HTR-8/SVneo (cell line): ENCODE data around the gene NBPF1.
"Not testable (repeated sequence)": the region's sequence is repeated elsewhere in the genome, so short reads cannot be mapped to it uniquely, and the experiment has no call there.

ENCODE experiments used
- DNase-seq: peaks from one replicate; pipeline ENCODE4 v3.0.0; 2011; ENCODE audit warnings: low spot score, mixed read lengths; ENCODE audit not compliant: insufficient read length
- FAIRE-seq: peaks from 2 replicates; lab custom pipeline; 2011; peaks lifted over from hg19 to GRCh38; lab: Jason Lieb, UNC

The NBPF1 gene

GRCh38 chr1:16560498-16560897, 52.9 kb downstream of the NBPF1 start:
- FAIRE-seq, DNase-seq: not testable (repeated sequence)

GRCh38 chr1:16559688-16560087, 53.7 kb downstream of the NBPF1 start:
- not testable (repeated sequence) for DNase-seq, FAIRE-seq

GRCh38 chr1:16557034-16557433, 56.3 kb downstream of the NBPF1 start:
- not testable (repeated sequence) for FAIRE-seq, DNase-seq

DNA sequence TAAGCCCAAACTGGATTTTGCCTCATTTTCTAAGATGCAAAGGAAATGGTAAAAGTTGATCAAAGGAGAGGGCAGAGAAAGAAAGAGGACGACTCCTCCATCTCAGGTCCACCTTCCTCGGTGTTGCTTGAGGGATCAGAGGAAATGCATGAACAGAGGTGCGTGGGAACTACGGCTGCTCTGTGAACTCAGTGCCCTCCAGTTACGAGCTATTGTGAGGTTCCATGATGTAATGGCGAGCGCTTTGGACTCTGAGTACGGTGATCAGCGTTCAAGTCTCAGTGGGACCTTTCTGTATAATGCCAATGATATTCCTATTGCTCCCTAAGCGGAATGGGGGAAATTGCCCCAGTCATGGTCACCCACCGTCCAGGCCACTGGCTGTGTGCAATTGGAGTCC, 60.1 kb downstream of the NBPF1 start:
- DNase-seq, FAIRE-seq: not testable (repeated sequence)

DNA sequence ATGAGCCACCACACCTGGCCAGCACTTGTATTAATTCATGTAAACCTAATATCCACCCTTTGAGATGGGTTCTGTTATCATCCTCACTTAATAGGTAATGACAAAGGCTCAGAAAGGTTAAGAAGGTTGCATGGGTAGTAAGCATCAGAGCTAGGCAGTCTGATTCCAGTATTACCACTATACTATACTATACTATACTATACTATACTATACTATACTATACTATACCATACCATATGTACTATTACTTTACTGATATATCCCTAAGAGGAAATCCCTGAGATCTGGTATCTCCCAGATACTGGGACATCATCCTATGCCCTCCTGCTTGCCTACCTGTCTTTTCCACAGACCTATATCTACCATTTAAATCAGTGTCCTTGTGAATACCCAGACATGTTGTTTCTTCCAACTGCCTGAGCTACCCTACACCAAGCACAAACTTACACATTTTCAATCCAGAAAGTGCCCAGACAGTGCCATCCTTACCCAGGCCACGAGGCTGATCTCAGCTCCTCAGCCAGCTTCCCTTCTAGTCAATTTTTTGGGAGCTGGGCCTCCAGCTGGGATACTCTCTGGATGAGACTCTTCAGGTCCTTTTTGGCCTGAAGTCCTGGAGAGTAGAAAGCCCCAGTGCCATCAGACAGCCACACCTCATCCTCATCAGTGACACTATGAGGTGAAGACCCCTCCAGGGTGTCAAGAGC, 63.0 kb downstream of the NBPF1 start:
- not testable (repeated sequence) for DNase-seq, FAIRE-seq

DNA sequence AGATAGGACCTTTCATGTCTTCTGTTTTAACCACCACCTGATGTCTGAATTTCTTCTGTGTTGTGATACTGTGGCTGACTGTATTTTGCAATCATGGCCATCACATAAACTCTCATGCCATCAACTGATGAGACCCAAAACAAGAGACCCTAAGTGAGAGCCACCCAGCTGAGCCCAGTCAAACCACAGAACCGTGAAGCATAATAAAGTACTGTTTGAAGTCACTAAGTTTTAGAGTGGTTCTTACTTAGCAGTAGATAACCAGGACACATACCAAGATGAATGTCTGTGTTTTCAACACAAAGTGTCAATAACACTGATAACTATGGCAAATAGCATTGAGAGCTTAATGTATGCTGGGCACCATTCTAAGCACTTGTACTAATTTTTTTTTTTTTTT, 63.8 kb downstream of the NBPF1 start:
- not testable (repeated sequence) for DNase-seq, FAIRE-seq

DNA sequence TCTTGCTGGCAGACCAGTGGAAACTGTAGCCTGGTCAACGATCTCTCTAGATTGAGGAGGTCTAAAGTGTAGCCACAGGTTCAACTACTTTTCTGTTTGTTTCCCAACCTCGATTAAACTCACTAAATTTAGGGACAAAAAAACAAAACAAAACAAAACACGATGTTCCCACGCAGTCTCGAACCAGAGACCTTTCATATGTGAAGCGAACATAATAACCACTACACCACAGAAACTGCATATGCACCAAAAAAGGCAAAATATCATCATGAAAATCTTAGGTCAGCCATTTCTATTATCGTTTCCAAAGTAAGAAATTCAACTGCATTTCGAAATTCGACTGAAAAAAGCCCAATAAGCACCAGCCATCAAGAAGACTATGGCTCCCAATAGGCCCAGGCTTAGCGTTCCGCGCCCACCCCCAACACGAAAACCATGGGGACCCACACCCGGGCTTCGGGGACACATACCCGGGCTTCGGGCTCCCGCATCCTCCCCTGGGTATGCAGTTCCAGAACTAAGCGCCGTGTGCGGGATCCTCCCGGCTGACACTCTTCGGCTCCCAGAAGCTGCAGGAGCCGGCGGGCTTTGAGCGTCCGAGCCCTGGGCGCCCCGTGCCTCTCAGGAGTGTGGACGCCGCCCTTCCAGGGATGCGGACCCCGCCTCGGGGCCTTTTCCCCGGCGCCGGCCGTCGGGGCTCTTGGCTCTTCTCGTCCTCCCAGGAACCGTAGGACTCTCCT, 65.7 kb downstream of the NBPF1 start:
- not testable (repeated sequence) for FAIRE-seq, DNase-seq

- DNase-seq, result peak; percentile 6
- FAIRE-seq, result not testable (repeated sequence)
These were observed 67.7 kb downstream of the NBPF1 start for GRCh38 chr1:16545682-16546095.

DNA sequence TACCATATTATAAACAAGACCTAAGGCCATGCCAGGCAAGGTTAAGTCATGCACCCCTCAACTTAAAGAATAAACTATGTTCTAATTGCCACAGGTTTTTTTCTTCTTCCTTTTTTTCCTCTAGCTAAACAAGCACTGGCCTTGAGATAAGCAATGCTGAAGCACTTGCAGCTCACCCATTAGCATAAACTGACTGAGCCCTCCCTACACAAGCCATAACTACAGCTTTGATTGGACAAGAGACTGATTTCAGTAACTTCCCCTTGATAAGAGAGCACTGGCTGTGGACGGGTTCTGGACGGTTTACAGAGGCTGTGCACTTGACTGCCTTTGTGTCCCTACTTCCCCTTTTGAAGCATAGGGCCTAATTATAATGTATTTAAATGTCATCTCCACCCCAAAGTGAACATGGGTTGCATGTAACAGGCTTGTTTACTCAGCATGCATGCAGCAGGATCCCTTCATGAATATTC, 72.9 kb downstream of the NBPF1 start:
- not testable (repeated sequence) for DNase-seq, FAIRE-seq

DNA sequence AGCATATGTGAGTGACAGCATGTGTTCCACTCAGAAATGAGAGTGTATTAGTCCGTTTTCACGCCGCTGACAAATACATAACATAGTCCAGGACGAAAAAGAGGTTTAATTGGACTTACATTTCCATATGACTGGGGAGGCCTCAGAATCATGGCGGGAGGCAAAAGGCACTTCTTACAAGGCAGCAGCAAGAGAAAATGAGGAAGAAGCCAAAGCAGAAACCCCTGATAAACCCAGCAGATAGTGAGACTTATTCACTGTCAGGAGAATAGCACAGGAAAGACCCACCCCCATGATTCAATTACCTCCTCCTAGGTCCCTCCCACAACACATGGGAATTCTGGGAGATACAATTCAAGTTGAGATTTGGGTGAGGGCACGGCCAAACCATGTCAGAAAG, 75.8 kb downstream of the NBPF1 start:
- DNase-seq, FAIRE-seq: not testable (repeated sequence)

DNA sequence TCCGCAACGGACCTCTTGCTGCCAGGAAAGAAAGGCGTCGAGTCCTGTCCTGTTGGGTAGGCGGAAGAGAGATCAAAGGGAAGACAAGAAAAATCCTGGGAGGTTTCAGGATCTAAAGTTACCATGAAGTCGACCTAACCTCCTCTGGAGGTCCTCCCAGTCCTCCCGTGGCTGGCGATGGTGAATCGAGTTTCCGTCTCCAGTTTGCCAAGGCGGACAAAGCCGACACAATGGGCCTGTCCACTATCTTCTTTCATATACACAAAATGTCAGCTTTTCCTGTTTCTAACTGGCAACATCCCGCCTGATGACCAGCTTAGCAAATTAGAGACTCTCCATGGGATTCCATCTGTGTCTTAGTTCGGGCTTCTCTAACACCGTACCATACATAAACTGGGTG, 76.6 kb downstream of the NBPF1 start:
- DNase-seq, result not testable (repeated sequence)

GRCh38 chr1:16535898-16536297, 77.5 kb downstream of the NBPF1 start:
- not testable (repeated sequence) for FAIRE-seq, DNase-seq

More for the DNA sequence above, 76.6 kb downstream of the NBPF1 start:
- not testable (repeated sequence) for FAIRE-seq

GRCh38 chr1:16535487-16535886, 77.9 kb downstream of the NBPF1 start:
- DNase-seq, FAIRE-seq: not testable (repeated sequence)

DNA sequence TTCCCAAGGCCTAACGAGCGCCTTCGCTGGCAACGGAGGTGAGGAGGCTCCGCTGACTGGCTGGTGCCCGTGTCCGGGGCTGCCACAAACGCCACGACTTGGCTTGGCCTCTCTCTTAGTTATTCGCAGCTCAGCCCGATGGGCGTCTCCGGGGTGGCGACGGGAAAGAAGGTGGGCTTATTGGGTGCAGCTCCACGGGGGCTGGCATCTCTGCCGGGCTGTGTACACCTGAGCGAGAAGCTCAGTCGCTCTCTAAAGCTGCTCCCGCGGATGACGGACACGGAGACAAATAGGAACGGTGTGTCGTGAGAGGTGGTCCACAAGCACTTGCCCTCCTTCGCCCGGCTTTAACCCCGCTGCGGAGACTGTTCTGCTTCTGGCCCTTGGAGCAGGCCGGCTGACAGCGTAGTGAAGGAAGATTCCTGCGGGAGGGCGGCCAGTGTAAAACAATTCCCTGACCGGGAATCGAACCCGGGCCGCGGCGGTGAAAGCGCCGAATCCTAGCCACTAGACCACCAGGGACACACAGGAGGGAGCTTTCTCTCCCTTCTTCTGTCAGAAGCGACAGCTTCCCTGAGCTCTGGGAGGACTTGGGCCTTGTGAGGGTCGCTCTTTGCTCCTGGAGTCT, 78.4 kb downstream of the NBPF1 start:
- DNase-seq, result not testable (repeated sequence)
- FAIRE-seq, result peak; percentile 46

GRCh38 chr1:16534239-16534828, 79.0 kb downstream of the NBPF1 start:
- not testable (repeated sequence) for FAIRE-seq, DNase-seq

DNA sequence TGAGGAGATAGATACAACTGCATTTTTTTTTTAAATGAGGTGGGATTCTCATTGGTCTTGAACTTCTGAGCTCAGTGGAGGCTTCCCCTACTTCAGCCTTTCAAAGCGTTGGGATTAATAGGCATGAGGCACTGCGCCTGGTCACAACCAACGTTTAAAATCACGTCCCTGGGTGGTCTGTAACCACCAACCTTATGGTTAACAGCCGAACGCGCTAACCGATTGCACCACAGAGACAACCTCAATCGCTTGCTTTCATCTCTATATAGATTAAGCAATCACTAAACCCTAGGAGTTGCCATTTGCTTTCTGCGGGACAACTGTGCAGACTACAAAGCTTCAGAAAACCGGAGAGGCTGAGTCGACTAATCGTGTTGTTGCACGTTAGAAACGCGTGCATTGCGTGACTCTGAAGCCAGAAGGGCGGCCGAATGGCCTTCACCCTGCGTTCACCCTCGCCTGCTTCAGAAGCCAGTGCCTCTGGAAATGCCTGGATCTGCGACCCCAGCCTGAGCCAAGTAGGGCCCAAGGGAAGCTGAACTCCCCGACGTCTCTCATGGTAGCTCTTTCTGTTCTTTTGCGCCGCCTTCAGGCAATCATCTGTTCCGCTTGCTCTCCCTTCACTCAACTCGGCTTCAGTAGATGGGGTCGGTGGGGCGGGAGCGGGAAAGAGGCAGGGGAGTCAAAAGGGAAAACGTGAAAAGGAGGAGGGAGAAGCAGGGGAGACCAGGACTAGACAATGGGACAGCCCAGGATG, 81.0 kb downstream of the NBPF1 start:
- not testable (repeated sequence) for DNase-seq, FAIRE-seq

- not testable (repeated sequence) for DNase-seq, FAIRE-seq
These were observed 85.0 kb downstream of the NBPF1 start for GRCh38 chr1:16528338-16528737.

DNA sequence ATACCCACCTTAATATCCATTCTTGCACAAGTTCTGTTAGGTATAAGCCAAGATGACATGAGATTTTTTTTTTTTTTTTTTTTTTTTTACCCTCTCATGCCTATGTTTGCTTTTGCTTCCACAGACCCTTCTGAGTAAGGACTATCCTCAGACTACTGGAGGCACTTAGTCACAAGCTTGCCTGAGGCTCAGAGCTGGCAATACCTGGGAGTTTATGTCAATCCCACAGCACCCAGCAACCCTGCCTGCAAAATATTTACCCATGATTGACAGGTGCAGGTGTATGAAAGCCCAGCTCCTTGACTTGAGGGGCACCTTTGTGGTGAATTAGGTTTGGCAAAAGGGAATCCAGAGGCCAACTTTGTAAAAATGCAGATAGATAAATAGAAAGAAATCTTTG, 87.6 kb downstream of the NBPF1 start:
- not testable (repeated sequence) for DNase-seq, FAIRE-seq

GRCh38 chr1:16521679-16522078, 91.7 kb downstream of the NBPF1 start:
- DNase-seq, FAIRE-seq: not testable (repeated sequence)
